Lung (tissue), 12 donors: Measurements from ENCODE around the gene GBA3. TPM values are rescaled to one million over a fixed set of nuclear protein-coding genes. Genes with fewer than 3 reads are reported as not detected.

Experiments
- ATAC-seq: fragments of 200-7000 bp; cut with Tn5 transposase; one replicate; pipeline ENCODE4 v1.9.1; 2020; ENCODE audit warnings: moderate number of reproducible peaks; ENCODE audit not compliant: insufficient read depth, low FRiP score
- DNase-seq, 3 donors: peaks; one replicate each; pipeline ENCODE4 v3.0.0-alpha.2; 2013 to 2017
- H3K27ac ChIP-seq, 2 donors: one replicate each; pipeline ENCODE4 v1.5.1; 2013; ENCODE audit warnings: mild to moderate bottlenecking in 2 of 2, moderate library complexity in 2 of 2, control low read depth in 1 of 2, inconsistent platforms in 1 of 2, low read depth in 1 of 2, low read length in 1 of 2
- H3K27me3 ChIP-seq, 3 donors: one replicate each; pipeline ENCODE4 v1.5.1; 2013; ENCODE audit warnings: low read length in 2 of 3; ENCODE audit not compliant: control insufficient read depth in 3 of 3, insufficient read depth in 3 of 3
- H3K36me3 ChIP-seq, 4 donors: one replicate each; pipeline ENCODE4 v1.5.1; 2013; ENCODE audit warnings: low read length in 4 of 4, mild to moderate bottlenecking in 1 of 4, moderate library complexity in 1 of 4; ENCODE audit not compliant: control insufficient read depth in 4 of 4, insufficient read depth in 4 of 4
- H3K4me1 ChIP-seq, 5 donors: one replicate each; pipeline ENCODE4 v1.5.1; 2013; ENCODE audit warnings: low read length in 5 of 5, mild to moderate bottlenecking in 2 of 5, moderate library complexity in 1 of 5; ENCODE audit not compliant: control insufficient read depth in 5 of 5, insufficient read depth in 5 of 5
- H3K4me3 ChIP-seq: one replicate; pipeline ENCODE4 v1.5.1; 2013; ENCODE audit warnings: mild to moderate bottlenecking, control low read depth, moderate library complexity
- H3K9ac ChIP-seq, 2 donors: one replicate each; pipeline ENCODE4 v1.5.1; 2013; ENCODE audit warnings: low read length in 2 of 2, control low read depth in 1 of 2; ENCODE audit not compliant: insufficient read depth in 1 of 2
- H3K9me3 ChIP-seq, 4 donors: one replicate each; pipeline ENCODE4 v1.5.1; 2013; ENCODE audit warnings: low read length in 3 of 4, mild to moderate bottlenecking in 1 of 4, moderate library complexity in 1 of 4; ENCODE audit not compliant: control insufficient read depth in 4 of 4, insufficient read depth in 3 of 4
- CTCF ChIP-seq: IDR thresholded peaks from 2 replicates; pipeline ENCODE4 v1.5.1; 2012; ENCODE audit warnings: mild to moderate bottlenecking; ENCODE audit errors: control extremely low read depth, extremely low read depth
- WGBS, 2 donors: extraction: QIAGEN DNeasy Blood & Tissue Kit; methylation state at CpG; one replicate each; pipeline ENCODE4 v1.1.7; 2013; 5-methylcytosine and 5-hydroxymethylcytosine counted together
- polyA plus RNA-seq, 2 donors: library from polyadenylated mRNA; stranded (reverse); fragments of 200-250 nt; gene quantifications; one replicate each; pipeline ENCODE4 v1.2.1, GENCODE V29; 2013
- total RNA-seq, 2 donors: library from RNA; depleted of rRNA in 1 of 2; stranded (reverse); fragments of >200 nt in 1 of 2; gene quantifications; one replicate each; pipeline ENCODE4 v1.2.1, GENCODE V29; 2014 to 2021
- donor health status: control.
- donor health status: control.
- donor health status: Bipolar disorder and iron deficiency.
- donor health status: healthy.
- donor health status: DM: yes; HTN: yes; CAD: no.

Gene GBA3
- total and polyA plus RNA-seq, 4 donors = 0.23 to 0.34 (median 0.31) TPM; not detected in 1

GRCh38 chr4:22730021-22730420 lies 37.3 kb downstream of the GBA3 start:
- ATAC-seq (no peak), DNase-seq (no peak)
- Histone ChIP-seq H3K4me3 (no peak overlapping the region), H3K36me3 (no peaks in the 10 kb centered on the region), H3K4me1 (no peaks in the 10 kb centered on the region), H3K9me3 (no peaks in the 10 kb centered on the region), H3K27ac (no peak overlapping the region), H3K27me3 (no peaks in the 10 kb centered on the region), H3K9ac (no peak overlapping the region)
- 86 to 89% methylated on average over 3 of the region's 3 CpGs for WGBS, 2 donors
- TF ChIP-seq CTCF = no peak

- ATAC-seq = no peak
- Histone ChIP-seq H3K27me3 (no peaks in the 10 kb centered on the region), H3K9me3 (no peaks in the 10 kb centered on the region), H3K4me1 (no peaks in the 10 kb centered on the region), H3K27ac (no peak overlapping the region), H3K4me3 (no peak overlapping the region), H3K36me3 (no peaks in the 10 kb centered on the region), H3K9ac (no peak overlapping the region)
- 51 to 65% methylated on average over 3 of the region's 3 CpGs for WGBS, 2 donors
- no peak for TF ChIP-seq CTCF
- no peak for DNase-seq
Measured at GRCh38 chr4:22733816-22734215, 41.1 kb downstream of the GBA3 start.

GRCh38 chr4:22736912-22737311 lies 44.2 kb downstream of the GBA3 start:
- Histone ChIP-seq H3K4me3 (no peak overlapping the region), H3K4me1 (no peaks in the 10 kb centered on the region), H3K9ac (no peak overlapping the region), H3K36me3 (no peaks in the 10 kb centered on the region), H3K27ac (no peak overlapping the region), H3K27me3 (no peaks in the 10 kb centered on the region), H3K9me3 (no peaks in the 10 kb centered on the region)
- no peak for TF ChIP-seq CTCF
- DNase-seq (no peak), ATAC-seq (no peak)
- 82% methylated on average over 2 of the region's 2 CpGs for WGBS, 2 donors

- Histone ChIP-seq H3K9ac (no peak overlapping the region), H3K4me3 (no peak overlapping the region), H3K4me1 (no peaks in the 10 kb centered on the region), H3K36me3 (no peaks in the 10 kb centered on the region), H3K27ac (no peak overlapping the region), H3K27me3 (no peaks in the 10 kb centered on the region), H3K9me3 (no peaks in the 10 kb centered on the region)
- TF ChIP-seq CTCF = no peak
- peak in 1 of 3 donors; percentile 6 for DNase-seq
- WGBS, 2 donors = 61 to 70% methylated on average over 3 of the region's 3 CpGs
- ATAC-seq = no peak
Measured at GRCh38 chr4:22739968-22740367, 47.2 kb downstream of the GBA3 start.
